Measurements from ENCODE around the gene TTC39A. TPM values are rescaled to one million over a fixed set of nuclear protein-coding genes. Genes with fewer than 3 reads are reported as not detected.

The TTC39A gene
- total RNA-seq, 1 donor from 2014 or later: 0.95 TPM

DNA sequence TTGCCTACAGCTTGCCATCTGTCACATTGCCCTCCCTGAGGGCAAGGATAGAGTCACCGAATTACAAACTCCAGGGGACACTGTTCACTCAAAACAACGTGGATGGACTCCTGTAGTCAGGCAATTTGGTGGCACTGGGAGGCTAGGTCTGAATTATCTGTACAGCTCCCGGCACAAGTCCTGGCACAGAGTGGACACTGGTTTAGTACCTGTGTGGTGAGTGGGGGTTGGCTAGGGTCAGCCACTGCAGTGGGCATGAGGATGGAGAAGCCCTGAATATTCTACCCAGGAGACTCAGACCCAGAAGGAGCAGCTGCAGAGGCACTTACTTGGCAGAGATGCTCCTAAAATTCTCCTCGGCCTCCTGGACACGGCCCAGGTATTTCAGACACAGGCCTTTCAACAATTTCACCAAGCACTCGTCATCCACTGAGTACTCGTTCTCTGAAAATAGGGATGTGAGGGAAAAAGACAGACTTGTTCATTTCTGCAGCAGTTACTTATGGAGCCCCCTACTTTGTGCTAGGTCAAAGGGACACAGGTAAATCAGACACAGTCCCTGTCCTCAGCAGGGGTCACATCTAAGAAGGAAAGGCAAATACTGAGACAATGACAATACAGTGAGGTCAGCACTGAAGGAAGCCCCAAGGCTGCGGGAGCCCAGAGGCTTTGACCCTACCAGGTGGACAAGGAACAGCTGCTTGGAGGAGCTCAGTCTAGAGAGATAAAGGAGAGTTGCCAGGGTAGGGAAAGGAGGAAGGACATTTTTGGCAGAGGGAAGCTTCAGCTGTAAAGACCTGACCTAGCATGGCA, 40.5 kb downstream of the TTC39A start:
- H3K27me3 Mint-ChIP-seq (ENCODE audit: unreplicated experiment): peaks cover 7% of the 10 kb centered on the region
- DNase-seq (ENCODE audit: low spot score): no peak
- peaks cover 11% of the 10 kb centered on the region for H3K36me3 Mint-ChIP-seq (ENCODE audit: low read depth, unreplicated experiment)
- H3K4me3 Mint-ChIP-seq (ENCODE audit: unreplicated experiment): no peak overlapping the region
- H3K9me3 Mint-ChIP-seq (ENCODE audit: unreplicated experiment): no peaks in the 10 kb centered on the region
- TF ChIP-seq, protein P1, sequence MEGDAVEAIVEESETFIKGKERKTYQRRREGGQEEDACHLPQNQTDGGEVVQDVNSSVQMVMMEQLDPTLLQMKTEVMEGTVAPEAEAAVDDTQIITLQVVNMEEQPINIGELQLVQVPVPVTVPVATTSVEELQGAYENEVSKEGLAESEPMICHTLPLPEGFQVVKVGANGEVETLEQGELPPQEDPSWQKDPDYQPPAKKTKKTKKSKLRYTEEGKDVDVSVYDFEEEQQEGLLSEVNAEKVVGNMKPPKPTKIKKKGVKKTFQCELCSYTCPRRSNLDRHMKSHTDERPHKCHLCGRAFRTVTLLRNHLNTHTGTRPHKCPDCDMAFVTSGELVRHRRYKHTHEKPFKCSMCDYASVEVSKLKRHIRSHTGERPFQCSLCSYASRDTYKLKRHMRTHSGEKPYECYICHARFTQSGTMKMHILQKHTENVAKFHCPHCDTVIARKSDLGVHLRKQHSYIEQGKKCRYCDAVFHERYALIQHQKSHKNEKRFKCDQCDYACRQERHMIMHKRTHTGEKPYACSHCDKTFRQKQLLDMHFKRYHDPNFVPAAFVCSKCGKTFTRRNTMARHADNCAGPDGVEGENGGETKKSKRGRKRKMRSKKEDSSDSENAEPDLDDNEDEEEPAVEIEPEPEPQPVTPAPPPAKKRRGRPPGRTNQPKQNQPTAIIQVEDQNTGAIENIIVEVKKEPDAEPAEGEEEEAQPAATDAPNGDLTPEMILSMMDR (IDR thresholded peaks at IDR 0.05; ENCODE audit: unreplicated experiment): no peak
- H3K4me1 Mint-ChIP-seq (ENCODE audit: unreplicated experiment): no peaks in the 10 kb centered on the region
- no peak overlapping the region for H3K27ac Mint-ChIP-seq (ENCODE audit: unreplicated experiment)

DNA sequence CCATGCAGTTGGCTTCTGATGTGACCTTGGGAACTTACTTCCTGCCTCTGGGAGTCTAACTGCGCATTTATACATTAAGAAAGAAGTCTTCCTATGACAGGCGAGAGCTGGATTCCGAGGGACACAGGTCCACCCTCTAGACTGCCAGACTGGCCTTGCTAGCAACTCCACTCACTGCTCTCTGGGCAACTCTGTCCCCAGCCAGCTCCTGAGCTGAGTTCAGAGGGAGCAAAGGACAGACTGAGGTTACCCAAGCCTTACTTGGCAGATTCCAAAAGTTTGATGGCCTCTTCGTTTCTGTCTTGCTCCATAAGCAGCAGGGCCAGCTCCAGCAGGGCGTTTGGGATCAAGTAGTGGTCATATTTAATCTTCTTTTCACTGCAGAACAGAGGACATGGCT, 41.8 kb downstream of the TTC39A start:
- no peak overlapping the region for H3K27ac Mint-ChIP-seq (ENCODE audit: unreplicated experiment)
- no peaks in the 10 kb centered on the region for H3K9me3 Mint-ChIP-seq (ENCODE audit: unreplicated experiment)
- H3K4me1 Mint-ChIP-seq (ENCODE audit: unreplicated experiment): no peaks in the 10 kb centered on the region
- H3K4me3 Mint-ChIP-seq (ENCODE audit: unreplicated experiment): no peak overlapping the region
- TF ChIP-seq, protein P1 (IDR thresholded peaks at IDR 0.05; ENCODE audit: unreplicated experiment): no peak
- peaks cover 4% of the 10 kb centered on the region for H3K27me3 Mint-ChIP-seq (ENCODE audit: unreplicated experiment)
- H3K36me3 Mint-ChIP-seq (ENCODE audit: low read depth, unreplicated experiment): peaks cover 11% of the 10 kb centered on the region
- DNase-seq (ENCODE audit: low spot score): no peak

DNA sequence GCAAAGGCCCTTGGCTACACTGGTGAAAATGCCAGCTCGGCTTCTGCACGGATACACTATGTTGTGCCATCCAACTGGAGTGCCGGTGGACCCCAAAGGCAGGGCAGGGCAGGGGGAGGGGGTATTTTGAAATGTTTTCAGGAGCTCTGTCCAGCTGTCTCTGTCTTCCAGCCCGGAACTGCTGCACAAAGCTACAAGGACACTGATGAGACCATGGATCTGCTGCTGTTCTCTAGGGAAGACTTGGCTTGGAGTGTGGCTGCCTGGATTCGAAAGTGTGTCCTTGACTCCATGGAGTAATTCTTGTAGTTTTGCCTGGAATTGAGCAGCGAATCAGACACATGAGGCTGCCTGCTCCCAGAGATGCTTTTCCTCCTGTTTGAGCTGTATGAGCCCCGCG, 42.4 kb downstream of the TTC39A start:
- H3K36me3 Mint-ChIP-seq (ENCODE audit: low read depth, unreplicated experiment): peaks cover 11% of the 10 kb centered on the region
- no peak overlapping the region for H3K27ac Mint-ChIP-seq (ENCODE audit: unreplicated experiment)
- no peaks in the 10 kb centered on the region for H3K9me3 Mint-ChIP-seq (ENCODE audit: unreplicated experiment)
- peaks cover 4% of the 10 kb centered on the region for H3K27me3 Mint-ChIP-seq (ENCODE audit: unreplicated experiment)
- H3K4me3 Mint-ChIP-seq (ENCODE audit: unreplicated experiment): no peak overlapping the region
- H3K4me1 Mint-ChIP-seq (ENCODE audit: unreplicated experiment): no peaks in the 10 kb centered on the region
- no peak for DNase-seq (ENCODE audit: low spot score)
- TF ChIP-seq, protein P1 (IDR thresholded peaks at IDR 0.05; ENCODE audit: unreplicated experiment): no peak

DNA sequence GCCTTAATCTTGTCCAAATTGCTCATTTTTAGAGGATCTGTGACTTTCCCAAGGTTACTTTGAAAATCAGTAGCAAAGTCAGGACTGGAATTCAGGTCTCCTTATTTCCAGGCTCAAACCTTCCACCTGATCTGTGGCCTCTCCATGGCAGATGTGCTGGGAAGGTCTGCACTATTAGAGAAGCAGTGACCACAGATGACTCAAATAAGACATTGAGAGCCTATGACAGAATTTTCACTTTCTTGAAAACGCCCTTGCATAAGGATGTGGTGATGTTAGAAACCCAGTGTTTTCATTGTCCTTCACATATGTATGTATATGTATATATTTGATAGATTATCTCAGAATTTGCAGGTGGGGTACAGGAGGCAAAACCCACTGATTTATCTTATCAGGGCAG, 45.3 kb downstream of the TTC39A start:
- Mint-ChIP-seq H3K27me3 (ENCODE audit: unreplicated experiment) (peaks cover 4% of the 10 kb centered on the region), H3K4me1 (ENCODE audit: unreplicated experiment) (no peaks in the 10 kb centered on the region), H3K4me3 (ENCODE audit: unreplicated experiment) (no peak overlapping the region), H3K36me3 (ENCODE audit: low read depth, unreplicated experiment) (peaks cover 6% of the 10 kb centered on the region), H3K9me3 (ENCODE audit: unreplicated experiment) (no peaks in the 10 kb centered on the region), H3K27ac (ENCODE audit: unreplicated experiment) (no peak overlapping the region)
- TF ChIP-seq, protein P1 (IDR thresholded peaks at IDR 0.05; ENCODE audit: unreplicated experiment): no peak
- no peak for DNase-seq (ENCODE audit: low spot score)

DNA sequence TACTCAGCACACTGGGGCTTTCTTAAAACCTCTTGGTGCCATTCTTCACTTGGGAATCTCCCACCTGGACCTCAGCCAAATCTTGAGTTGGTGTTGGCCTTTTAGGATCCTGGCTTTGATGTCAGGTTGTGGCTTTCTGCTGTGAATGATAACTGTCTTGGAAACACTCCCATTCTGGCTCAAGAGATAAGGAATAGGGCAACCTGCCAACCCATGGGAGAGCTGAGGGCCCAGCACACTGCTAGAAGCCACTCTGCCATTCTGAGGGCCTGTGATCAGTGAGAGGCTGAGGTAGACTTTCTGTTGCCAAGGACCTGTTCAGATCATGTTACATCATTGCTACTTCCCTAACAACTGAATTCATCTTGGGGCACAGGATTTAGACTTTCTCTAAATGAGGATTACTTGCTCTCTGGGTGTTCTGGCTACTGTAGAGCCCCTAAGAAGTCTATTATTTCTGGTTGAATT, 45.8 kb downstream of the TTC39A start:
- H3K27me3 Mint-ChIP-seq (ENCODE audit: unreplicated experiment): peaks cover 4% of the 10 kb centered on the region
- TF ChIP-seq, protein P1 (IDR thresholded peaks at IDR 0.05; ENCODE audit: unreplicated experiment): no peak
- H3K9me3 Mint-ChIP-seq (ENCODE audit: unreplicated experiment): no peaks in the 10 kb centered on the region
- H3K4me3 Mint-ChIP-seq (ENCODE audit: unreplicated experiment): no peak overlapping the region
- no peak for DNase-seq (ENCODE audit: low spot score)
- no peaks in the 10 kb centered on the region for H3K4me1 Mint-ChIP-seq (ENCODE audit: unreplicated experiment)
- H3K27ac Mint-ChIP-seq (ENCODE audit: unreplicated experiment): no peak overlapping the region
- peaks cover 5% of the 10 kb centered on the region for H3K36me3 Mint-ChIP-seq (ENCODE audit: low read depth, unreplicated experiment)
